HG03521 (cell line): ENCODE results near the gene RNF112.
"Not testable (repeated sequence)": the region's sequence is repeated elsewhere in the genome, so short reads cannot be mapped to it uniquely, and the experiment has no call there.

Experiments used
- ATAC-seq: cut with Tn5 transposase; IDR thresholded peaks from one replicate; pipeline ENCODE4 v1.9.1; 2021; ENCODE audit warnings: mild to moderate bottlenecking, moderate library complexity; ENCODE audit not compliant: unreplicated experiment

RNF112 gene

GRCh38 chr17:19442731-19443130 lies 31.7 kb downstream of the RNF112 start:
- ATAC-seq, result no peak

- no peak for ATAC-seq
Observed at GRCh38 chr17:19443148-19443547, 32.1 kb downstream of the RNF112 start.

DNA sequence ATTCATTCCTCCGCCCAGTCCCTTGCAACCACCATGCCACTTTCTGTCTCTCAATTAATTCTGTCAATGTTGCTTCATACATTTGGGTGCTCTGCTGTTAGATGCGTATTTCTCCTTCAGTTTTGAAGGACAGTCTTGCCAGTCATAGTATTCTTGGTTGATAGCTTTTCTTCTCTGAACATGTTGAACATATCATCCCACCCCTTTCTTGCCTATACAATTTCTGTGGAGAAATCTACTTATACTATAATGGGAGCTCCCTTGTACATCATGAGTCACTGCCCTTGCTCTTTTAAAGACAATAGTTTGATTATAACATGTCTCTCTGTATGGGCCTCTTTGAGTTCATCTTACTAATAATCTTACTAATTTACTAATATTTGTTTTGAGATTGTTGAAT lies 34.1 kb downstream of the RNF112 start:
- ATAC-seq, result no peak

DNA sequence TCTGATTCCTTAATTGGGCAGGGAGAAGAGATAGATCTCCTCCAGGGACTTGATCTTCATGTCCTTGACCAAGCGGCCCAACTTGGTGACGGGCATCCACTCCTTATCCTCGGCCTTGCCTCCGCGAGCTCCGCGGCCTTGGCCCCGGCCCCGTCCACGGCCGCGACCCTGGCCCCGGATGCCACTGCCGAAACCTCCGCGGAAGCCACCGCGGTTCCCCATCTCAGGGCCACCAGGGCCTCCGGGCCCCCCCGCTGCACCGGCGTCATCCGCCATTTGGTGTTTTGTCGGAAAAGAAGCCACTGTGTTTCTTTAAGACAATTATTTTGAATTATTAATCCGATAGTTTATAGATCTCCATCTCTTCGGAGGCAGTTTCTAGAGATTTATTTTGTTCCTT lies 35.5 kb downstream of the RNF112 start:
- ATAC-seq, result not testable (repeated sequence)

DNA sequence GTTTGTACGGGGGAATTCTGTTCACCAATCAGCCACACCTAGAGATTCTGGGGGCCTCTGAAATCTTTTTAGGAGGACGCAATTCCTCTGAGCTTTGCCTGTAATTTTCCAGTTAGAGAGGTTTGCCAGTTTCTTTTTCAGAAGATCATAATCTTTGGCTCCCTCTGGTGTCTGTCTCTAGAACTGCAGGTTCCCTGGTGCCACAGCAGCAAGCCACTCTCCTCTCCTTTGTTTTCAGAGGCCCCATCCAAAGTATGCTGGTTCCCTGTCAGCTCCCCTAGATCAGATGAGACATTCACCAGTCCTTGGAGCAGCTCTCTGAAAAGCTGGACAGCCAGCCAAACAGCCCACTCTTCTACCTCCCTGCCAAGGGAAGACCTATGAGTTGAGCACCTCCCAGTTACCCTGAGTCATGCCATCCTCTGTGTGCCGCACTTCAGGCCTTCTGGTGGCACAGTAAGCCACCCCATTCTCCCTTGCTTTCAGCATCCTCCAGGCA lies 36.1 kb downstream of the RNF112 start:
- no peak for ATAC-seq

DNA sequence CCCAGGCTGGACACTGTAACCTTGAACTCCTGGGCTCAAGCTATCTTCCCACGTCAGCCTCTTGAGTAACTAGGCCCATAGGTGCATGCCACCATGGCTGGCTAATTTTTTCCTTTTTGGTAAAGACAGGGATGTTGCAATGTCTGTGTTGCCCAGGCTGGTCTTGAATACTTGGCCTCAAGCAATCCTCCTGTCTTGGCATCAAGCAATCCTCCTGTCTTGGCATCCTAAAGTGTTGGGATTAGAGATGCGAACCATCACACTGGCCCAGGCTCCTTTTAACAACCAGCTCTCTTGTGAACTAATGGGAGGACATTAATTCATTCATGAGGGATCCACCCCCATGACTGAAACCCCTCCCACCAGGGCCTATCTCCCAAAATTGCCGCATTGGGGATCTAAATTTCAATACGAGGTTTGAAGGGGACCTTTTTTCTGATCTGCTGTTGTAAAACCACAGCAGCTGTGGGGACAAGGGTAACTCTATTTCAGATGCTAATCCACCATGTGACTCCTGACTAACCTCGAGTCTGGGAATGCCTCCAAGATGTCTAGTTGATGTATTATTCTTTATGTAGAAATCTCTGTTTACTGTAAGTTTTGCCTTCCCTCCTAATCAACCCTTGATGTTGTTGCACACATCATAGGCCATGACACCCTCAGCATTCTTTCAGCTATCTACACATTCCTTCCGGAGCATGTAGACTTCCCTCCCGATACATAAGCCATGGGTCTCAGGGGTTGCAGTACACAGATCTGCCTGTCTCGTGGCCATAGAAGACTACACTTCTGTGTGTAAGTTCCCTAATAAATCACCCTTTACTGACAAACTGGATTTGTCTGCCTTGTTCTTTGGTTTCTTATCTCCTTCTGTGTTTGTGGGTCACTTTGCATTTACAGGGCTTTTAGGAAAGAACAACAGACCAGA lies 37.6 kb downstream of the RNF112 start:
- no peak for ATAC-seq

GRCh38 chr17:19449656-19450055 lies 38.6 kb downstream of the RNF112 start:
- no peak for ATAC-seq

GRCh38 chr17:19453296-19453695 lies 42.3 kb downstream of the RNF112 start:
- ATAC-seq, result no peak

GRCh38 chr17:19454074-19454473 lies 43.0 kb downstream of the RNF112 start:
- ATAC-seq, result no peak

- no peak for ATAC-seq
Observed at GRCh38 chr17:19456016-19456927, 45.2 kb downstream of the RNF112 start.

GRCh38 chr17:19457046-19457445 lies 46.0 kb downstream of the RNF112 start:
- ATAC-seq, result no peak

DNA sequence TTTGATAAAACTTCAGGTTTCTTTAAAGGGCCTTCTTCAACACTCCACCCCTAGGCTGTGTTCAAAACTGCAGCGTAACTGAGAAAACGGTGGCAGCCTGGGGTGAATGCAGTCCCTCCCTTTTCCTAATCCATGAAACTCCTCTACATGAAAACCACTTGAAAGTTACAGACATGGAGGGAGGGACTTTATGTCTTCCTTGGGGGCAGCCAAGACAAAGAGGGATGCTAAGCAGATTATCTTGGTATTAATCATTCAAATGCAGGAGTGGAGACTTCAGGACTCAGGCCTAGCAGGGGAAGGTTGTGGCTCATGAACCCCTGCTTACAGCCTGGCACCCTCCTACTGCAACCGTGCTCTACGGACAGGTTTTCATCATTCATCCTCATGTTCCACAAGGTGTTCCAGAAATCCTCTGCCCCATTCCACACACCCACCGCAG lies 46.8 kb downstream of the RNF112 start:
- no peak for ATAC-seq

DNA sequence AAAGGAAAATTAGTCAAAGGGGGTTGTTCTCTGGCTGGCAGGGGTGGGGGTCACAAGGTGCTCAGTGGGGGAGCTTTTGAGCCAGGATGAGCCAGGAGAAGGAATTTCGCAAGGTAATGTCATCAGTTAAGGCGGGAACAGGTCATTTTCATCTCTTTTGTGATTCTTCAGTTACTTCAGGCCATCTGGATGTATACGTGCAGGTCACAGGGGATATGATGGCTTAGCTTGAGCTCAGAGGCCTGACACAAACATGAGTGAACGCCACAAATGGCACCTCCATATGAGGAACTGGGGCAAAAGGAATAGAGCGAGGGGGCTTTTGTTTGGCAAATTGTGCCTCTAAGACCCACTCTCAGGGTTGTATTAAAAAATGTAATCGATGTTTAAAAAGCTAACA lies 47.4 kb downstream of the RNF112 start:
- not testable (repeated sequence) for ATAC-seq

DNA sequence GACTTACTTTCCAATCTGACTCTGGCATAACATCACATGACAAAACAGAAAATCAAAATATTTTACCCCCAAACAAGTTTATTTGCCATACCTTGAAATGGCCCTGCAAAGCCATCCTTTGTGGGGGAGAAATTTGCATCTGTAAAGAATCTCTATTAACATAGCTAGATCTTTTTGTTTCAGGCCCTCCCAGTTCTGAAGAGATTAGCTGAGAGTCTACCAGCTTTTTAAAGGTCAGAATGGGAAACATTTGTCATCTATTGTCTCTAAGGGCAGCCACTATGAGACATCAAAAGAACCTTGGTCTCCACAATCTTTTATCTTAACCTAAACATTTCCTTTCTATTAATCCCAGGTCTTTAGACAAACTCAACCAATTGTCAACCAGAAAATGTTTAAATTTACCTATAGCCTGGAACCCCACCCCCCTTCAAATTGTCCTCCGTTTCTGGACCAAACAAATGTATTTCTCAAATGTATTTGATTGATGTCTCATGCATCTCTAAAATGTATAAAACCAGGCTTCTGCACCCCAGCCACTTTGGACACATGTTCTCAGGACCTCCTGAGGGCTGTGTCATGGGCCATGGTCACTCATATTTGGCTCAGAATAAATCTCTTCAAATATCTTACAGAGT lies 48.1 kb downstream of the RNF112 start:
- ATAC-seq, result not testable (repeated sequence)

- ATAC-seq, result no peak
Observed at GRCh38 chr17:19460700-19461099, 49.7 kb downstream of the RNF112 start.

- ATAC-seq, result no peak
Observed at GRCh38 chr17:19461116-19461515, 50.1 kb downstream of the RNF112 start.

- ATAC-seq, result no peak
Observed at GRCh38 chr17:19461681-19462080, 50.6 kb downstream of the RNF112 start.

- not testable (repeated sequence) for ATAC-seq
Observed at GRCh38 chr17:19462456-19463035, 51.5 kb downstream of the RNF112 start.

GRCh38 chr17:19464031-19465026 lies 53.3 kb downstream of the RNF112 start:
- ATAC-seq, result no peak
